Retinal pigment epithelial cell (primary cell): Measurements from ENCODE around the gene GREM2.

Source experiments
- DNase-seq: peaks from one replicate; pipeline ENCODE4 v3.0.0-alpha.2; 2010; ENCODE audit warnings: low read depth
- H3K4me3 ChIP-seq: 2 replicates; pipeline ENCODE4 v1.5.1; 2011; ENCODE audit warnings: mild to moderate bottlenecking, low read length, control low read depth, moderate library complexity
- CTCF ChIP-seq: conservative IDR thresholded peaks from 2 replicates; pipeline ENCODE4 v1.5.1; 2011; ENCODE audit warnings: low read depth, low read length, control low read depth, inconsistent platforms

GREM2 gene

GRCh38 chr1:240445369-240445768, 166.6 kb downstream of the GREM2 start:
- TF ChIP-seq CTCF, result no peak
- no peak overlapping the region for H3K4me3 ChIP-seq
- no peak for DNase-seq

- no peak for DNase-seq
These were observed 170.3 kb downstream of the GREM2 start for GRCh38 chr1:240441669-240442068.

More at GRCh38 chr1:240441669-240442068, 170.3 kb downstream of the GREM2 start:
- no peak overlapping the region for H3K4me3 ChIP-seq
- no peak for TF ChIP-seq CTCF
